ENCODE measurements around the gene TMC6. TPM values are rescaled to one million over a fixed set of nuclear protein-coding genes. Genes with fewer than 3 reads are reported as not detected.

The TMC6 gene
- total and polyA plus RNA-seq, 2 of the 13 experiments (the other 11 are each of a cell fraction or from before 2014, with no cell fraction given): 48.4 to 99.1 TPM

- TF ChIP-seq HNF1A (IDR thresholded peaks at IDR 0.05; ENCODE audit: low read depth) (no peak), HNF1A (CRISPR knock-in tag; IDR thresholded peaks at IDR 0.05; ENCODE audit: borderline replicate concordance) (no peak), HDAC6 (IDR thresholded peaks at IDR 0.05; ENCODE audit: low read depth, low read length) (no peak), ZNF296 (CRISPR knock-in tag; conservative IDR thresholded peaks at IDR 0.05) (no peak), ZNF704 (CRISPR knock-in tag; IDR thresholded peaks at IDR 0.05; ENCODE audit: borderline replicate concordance) (no peak), ARID3A (IDR thresholded peaks at IDR 0.05; ENCODE audit: low read depth, low read length) (no peak), ZNF382 (CRISPR knock-in tag; IDR thresholded peaks at IDR 0.05; ENCODE audit: borderline replicate concordance) (no peak), SRSF4 (IDR thresholded peaks at IDR 0.05; ENCODE audit: low read depth, low read length, poor library complexity, severe bottlenecking) (no peak)
Measured at GRCh38 chr17:78163881-78164747, 35.6 kb upstream of the TMC6 start (continued).

Measured in HepG2 (cell line).